ENCODE measurements around the gene IQCB1. TPM values are rescaled to one million over a fixed set of nuclear protein-coding genes. Genes with fewer than 3 reads are reported as not detected.
A peak's percentile ranks its signal among the peaks of the same experiment; 100 is the strongest.

IQCB1 gene
- total and polyA plus RNA-seq, 9 of the 15 experiments (the other 6 are each of a cell fraction or from before 2014, with no cell fraction given), result 21.1 to 38.1 (median 27.5) TPM

DNA sequence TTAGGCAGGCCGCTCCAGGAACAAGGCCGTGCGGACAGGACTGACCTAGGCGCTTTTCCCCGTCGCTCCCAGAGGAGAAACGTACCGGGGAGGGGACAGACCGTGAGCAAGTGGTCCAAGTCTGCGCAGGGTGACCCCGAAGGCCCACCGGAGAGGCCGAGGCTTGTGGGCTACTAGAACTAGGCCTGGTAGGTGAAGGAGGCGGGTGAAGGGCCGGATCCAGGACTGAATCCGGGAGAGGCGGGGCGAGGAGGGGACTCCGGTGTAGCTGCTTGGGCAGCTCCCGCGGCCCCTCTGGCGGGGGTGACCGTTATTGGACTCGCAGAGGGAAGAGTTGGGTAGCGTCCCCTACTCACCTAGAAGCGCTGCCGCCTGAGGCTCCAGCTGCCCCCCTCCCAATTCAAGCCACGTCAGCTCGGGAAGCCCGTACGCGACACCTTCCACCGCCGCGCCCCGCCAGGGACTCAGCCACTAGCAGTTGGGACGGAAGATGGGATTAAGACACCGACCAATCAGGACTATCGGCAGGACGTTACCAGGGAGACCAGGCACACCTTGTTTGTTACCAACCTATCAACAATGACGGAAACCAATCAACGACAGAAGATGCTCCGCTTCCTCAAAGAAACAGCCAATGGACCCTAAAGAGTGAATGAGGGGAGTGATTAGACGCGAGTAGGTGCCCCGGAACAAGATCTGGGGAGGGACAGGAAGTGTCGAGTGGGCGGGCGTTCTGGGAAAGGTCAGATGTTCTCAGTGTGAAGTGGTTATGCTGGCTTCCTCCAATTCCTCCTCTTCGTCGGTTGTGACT, 85.4 kb downstream of the IQCB1 start, which contains the start of gene GOLGB1 (continued):
- TF ChIP-seq HOXB6 (CRISPR knock-in tag; IDR thresholded peaks at IDR 0.05; ENCODE audit: borderline replicate concordance), result no peak
- TF ChIP-seq LARP7 (IDR thresholded peaks at IDR 0.05), result no peak
- no peak for TF ChIP-seq HDAC3 (IDR thresholded peaks at IDR 0.05; ENCODE audit: borderline replicate concordance, partially characterized antibody)
- TF ChIP-seq ZNF324 (CRISPR knock-in tag; IDR thresholded peaks at IDR 0.05), result no peak
- TF ChIP-seq MAZ (CRISPR knock-in tag; conservative IDR thresholded peaks at IDR 0.05 in 1 of 2, IDR thresholded peaks at IDR 0.05 in 1 of 2), result peak; percentile 61; a peak in 2 of 4 replicates
- TF ChIP-seq CBX5 (IDR thresholded peaks at IDR 0.05; ENCODE audit: borderline replicate concordance, low read depth), result no peak
- peak; percentile 95 for TF ChIP-seq ZFX (CRISPR knock-in tag; IDR thresholded peaks at IDR 0.05)
- no peak for TF ChIP-seq MAFF (IDR thresholded peaks at IDR 0.05; ENCODE audit: low read length)
- peak; percentile 25; the same call in 1 of the 2 replicates for TF ChIP-seq ZEB2 (IDR thresholded peaks at IDR 0.05)
- TF ChIP-seq NCOA2 (IDR thresholded peaks at IDR 0.05; ENCODE audit: partially characterized antibody in 2 of 2), result no peak
- TF ChIP-seq, protein P1, sequence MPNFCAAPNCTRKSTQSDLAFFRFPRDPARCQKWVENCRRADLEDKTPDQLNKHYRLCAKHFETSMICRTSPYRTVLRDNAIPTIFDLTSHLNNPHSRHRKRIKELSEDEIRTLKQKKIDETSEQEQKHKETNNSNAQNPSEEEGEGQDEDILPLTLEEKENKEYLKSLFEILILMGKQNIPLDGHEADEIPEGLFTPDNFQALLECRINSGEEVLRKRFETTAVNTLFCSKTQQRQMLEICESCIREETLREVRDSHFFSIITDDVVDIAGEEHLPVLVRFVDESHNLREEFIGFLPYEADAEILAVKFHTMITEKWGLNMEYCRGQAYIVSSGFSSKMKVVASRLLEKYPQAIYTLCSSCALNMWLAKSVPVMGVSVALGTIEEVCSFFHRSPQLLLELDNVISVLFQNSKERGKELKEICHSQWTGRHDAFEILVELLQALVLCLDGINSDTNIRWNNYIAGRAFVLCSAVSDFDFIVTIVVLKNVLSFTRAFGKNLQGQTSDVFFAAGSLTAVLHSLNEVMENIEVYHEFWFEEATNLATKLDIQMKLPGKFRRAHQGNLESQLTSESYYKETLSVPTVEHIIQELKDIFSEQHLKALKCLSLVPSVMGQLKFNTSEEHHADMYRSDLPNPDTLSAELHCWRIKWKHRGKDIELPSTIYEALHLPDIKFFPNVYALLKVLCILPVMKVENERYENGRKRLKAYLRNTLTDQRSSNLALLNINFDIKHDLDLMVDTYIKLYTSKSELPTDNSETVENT (CRISPR knock-in tag; IDR thresholded peaks at IDR 0.05), result peak; percentile 64; the same call in 1 of the 2 replicates
- TF ChIP-seq ZNF384 (IDR thresholded peaks at IDR 0.05; ENCODE audit: low read depth, low read length), result no peak
- peak; percentile 72 for TF ChIP-seq ATF7 (IDR thresholded peaks at IDR 0.05)
- TF ChIP-seq, protein P2, sequence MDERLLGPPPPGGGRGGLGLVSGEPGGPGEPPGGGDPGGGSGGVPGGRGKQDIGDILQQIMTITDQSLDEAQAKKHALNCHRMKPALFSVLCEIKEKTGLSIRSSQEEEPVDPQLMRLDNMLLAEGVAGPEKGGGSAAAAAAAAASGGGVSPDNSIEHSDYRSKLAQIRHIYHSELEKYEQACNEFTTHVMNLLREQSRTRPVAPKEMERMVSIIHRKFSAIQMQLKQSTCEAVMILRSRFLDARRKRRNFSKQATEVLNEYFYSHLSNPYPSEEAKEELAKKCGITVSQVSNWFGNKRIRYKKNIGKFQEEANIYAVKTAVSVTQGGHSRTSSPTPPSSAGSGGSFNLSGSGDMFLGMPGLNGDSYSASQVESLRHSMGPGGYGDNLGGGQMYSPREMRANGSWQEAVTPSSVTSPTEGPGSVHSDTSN (CRISPR knock-in tag; IDR thresholded peaks at IDR 0.05; ENCODE audit: low read depth), result no peak
- TF ChIP-seq, protein P2 (tag; conservative IDR thresholded peaks at IDR 0.05; ENCODE audit: low read depth), result peak; percentile 83
- TF ChIP-seq ETV1 (tag; conservative IDR thresholded peaks at IDR 0.05; ENCODE audit: low read depth), result 0 out of 2 replicates have a peak, but pooled peaks have one; percentile 19
- no peak for TF ChIP-seq NELFE (IDR thresholded peaks at IDR 0.05; ENCODE audit: insufficient read depth, insufficient read length)
- TF ChIP-seq GTF2A2 (tag; IDR thresholded peaks at IDR 0.05), result no peak
- TF ChIP-seq, protein P3, sequence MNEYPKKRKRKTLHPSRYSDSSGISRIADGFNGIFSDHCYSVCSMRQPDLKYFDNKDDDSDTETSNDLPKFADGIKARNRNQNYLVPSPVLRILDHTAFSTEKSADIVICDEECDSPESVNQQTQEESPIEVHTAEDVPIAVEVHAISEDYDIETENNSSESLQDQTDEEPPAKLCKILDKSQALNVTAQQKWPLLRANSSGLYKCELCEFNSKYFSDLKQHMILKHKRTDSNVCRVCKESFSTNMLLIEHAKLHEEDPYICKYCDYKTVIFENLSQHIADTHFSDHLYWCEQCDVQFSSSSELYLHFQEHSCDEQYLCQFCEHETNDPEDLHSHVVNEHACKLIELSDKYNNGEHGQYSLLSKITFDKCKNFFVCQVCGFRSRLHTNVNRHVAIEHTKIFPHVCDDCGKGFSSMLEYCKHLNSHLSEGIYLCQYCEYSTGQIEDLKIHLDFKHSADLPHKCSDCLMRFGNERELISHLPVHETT (CRISPR knock-in tag; conservative IDR thresholded peaks at IDR 0.05 in 1 of 2, IDR thresholded peaks at IDR 0.05 in 1 of 2), result no peak
- no peak for TF ChIP-seq ZNF3 (CRISPR knock-in tag; IDR thresholded peaks at IDR 0.05)

Measured in K562 (cell line).